HG03175 (cell line): ENCODE results near the gene HLA-DRB1.
"Not testable (repeated sequence)": the region's sequence is repeated elsewhere in the genome, so short reads cannot be mapped to it uniquely, and the experiment has no call there.

ENCODE experiments used
- ATAC-seq: cut with Tn5 transposase; IDR thresholded peaks from one replicate; pipeline ENCODE4 v1.9.1; 2021; ENCODE audit warnings: mild to moderate bottlenecking, moderate library complexity; ENCODE audit not compliant: unreplicated experiment

The HLA-DRB1 gene

DNA sequence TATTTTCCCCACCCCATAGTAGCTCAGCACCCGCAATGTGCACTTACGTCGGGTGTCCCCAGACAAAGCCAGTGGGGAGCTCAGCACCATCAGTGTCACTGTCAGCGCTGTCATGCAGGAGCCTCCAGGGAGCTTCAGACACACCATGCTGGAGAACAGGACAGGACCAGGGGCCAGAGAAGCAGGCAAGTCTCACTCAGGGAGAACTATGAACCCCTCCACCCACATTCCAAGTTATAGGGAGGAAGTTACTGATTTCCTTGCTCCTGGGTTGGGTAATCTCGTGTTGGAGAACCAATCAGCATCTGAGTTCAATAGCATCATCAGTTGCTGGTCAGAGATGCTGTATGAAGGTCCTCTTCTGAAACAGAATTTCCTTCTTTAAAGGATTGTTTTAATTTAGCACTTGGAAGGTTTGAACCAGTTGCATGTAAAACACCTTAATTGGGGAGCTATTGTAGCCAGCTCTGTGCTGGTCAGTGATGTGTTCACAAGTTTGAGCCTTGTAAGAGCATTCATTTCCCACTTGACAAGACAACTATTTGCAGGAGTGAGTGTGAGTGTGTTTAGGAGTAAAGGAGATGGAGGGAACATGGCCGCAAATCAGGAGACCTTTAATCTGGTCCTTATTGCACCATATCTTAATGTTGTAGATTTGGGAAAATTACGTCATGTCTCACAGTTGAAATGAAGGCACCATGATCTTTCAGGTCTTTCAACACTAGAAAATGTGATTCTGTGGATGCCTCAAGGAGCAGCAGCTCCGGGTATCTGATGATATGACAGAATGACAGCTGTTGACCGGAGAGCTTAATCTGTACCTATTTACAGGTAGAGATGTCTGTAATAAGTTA, at the start of gene HLA-DRB1:
Gene HLA-DRB1, minus strand, starts transcription at position 253 of the 854 bp plus-strand sequence. Its CDS starts 106 bp downstream, at position 147.
- ATAC-seq, result peak; percentile 96

DNA sequence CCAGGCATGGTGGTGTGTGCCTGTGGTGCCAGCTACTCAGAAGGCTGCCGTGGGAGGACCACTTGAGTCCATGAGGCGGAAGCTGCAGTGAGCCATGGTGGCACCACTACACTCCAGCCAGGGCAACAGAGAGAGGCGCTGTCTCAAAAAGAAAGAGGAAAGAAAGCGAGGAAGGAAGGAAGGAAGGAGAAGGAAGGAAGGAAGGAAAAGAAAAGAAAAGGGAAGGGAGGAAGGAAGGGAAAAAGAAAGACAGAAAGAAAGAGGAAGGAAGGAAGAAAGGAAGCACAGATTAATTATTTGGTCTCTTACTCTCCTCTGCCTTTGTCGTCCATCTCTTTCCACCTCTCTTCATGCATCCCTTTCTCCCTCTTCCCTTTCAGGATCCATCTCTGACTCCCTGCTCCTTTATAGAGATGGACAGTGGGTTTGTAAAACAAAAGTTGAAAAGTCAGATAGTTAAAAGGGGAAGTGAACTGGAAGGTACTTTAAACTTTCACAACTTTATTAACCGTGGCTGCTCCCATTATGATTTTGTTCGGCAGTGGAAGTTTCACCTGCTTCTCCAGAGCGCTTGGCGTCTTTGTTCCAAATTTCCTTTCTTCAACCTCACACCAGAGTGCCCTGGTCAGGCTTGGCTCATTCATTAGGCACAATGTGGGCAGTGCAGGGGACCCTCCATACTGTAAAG, 49.0 kb upstream of the HLA-DRB1 start:
- no peak for ATAC-seq

DNA sequence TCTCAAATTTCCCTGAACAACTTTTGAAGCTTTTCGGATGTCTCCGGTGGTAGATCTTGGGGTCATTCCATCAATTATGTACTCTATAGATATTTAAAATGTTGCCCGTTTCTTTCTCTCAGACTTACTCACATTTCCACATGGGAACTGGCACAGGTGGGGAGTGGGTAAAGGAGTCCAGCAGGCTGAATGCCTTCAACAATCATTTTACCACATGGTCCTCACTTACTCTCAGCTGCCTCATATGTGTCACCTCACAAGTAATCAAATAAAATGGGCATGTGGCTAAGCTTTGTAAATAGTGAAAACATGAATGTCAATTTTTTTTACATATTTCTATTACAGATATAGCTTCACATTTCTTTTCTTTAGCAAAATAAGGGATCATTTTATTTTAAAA, 48.2 kb upstream of the HLA-DRB1 start:
- no peak for ATAC-seq

DNA sequence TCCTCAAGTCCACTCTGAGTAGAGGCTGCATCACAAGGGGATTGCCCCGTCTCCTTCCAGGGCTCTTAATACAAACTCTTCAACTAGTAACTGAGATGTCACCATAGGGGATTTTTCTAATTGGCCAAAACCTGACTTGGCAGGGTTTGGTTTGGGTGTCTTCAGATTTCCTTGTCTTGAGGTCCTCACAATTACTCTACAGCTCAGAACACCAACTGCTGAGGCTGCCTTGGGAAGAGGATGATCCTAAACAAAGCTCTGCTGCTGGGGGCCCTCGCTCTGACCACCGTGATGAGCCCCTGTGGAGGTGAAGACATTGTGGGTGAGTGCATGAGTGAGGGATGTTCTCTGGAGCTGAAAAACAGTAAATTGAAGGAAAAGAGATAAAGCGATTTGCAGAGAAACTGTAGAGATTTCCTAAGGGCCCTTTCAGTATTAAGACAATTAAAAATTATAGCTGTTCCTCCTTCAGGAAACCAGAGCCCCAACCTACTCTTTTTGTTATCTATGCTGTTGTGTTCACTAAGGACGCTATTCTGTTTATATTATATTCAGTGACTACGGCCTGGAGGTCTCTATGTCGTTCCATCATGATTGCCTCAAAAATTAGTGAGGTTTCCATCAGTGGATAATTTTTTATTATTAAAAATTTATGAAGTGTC, 47.7 kb upstream of the HLA-DRB1 start, which contains the start of gene HLA-DQA1:
Gene HLA-DQA1, plus strand, starts transcription at position 188 of the 662 bp plus-strand sequence. Its CDS starts 53 bp downstream, at position 241.
- ATAC-seq, result peak; percentile 79

DNA sequence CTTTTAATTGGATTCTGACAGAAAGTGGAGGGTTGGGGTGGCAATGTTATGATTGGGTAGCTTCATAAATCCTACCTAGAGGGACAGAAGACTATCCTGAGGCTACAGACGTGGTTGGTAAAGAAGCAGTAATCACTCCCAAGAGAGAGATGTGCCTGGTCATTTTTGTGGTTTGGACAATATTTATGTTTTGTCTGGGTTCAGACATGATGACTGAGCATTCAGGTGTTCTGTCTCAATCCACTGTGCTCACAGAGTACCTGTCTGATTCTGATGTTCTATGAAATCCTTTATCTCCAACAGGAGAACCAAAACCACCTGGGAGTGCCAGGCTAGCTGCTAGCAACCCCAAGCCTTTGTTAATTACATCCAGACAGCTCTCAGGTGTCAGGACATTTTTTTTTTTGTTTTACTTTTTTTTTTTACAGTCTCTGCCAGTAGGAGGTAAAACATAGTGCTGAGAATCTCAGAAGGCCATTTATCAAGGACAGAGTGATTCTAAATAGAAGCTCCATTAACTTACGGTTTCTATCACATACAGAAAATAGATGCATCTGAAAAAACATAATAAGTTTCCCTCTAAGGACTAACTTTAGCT, 46.0 kb upstream of the HLA-DRB1 start:
- ATAC-seq, result no peak

DNA sequence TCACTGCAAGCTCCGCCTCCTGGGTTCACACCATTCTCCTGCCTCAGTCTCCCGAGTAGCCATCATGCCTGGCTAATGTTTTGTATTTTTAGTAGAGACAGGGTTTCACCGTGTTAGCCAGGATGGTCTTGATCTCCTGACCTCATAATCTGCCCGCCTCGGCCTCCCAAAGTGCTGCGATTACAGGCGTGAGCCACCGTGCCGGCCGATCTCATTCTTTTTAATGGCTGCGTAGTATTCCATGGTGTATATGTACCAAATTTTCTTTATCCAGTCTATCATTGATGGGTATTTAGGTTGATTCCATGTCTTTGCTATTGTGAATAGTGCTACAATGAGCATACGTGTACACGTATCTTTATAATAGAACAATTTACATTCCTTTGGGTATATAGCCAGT, 40.1 kb upstream of the HLA-DRB1 start:
- not testable (repeated sequence) for ATAC-seq

DNA sequence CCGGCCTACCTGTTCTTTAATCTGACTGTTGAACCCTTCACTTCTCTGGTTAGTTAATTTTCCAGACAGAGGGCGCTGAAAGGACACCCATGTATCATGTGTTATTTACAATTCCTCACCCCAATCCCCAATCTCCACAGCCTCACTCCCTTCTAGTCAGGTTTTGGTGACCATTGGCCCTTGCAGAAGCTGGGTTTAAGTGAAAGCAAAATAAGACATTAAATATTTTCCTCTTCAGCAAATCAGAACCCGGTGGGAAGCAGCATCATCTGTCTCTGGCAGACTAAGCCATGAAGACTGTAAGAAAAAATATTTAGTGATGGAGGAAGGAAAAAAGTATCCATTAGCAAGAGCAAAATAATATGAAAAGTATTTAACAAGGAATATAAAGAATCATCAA, 38.2 kb upstream of the HLA-DRB1 start:
- peak; percentile 54 for ATAC-seq

DNA sequence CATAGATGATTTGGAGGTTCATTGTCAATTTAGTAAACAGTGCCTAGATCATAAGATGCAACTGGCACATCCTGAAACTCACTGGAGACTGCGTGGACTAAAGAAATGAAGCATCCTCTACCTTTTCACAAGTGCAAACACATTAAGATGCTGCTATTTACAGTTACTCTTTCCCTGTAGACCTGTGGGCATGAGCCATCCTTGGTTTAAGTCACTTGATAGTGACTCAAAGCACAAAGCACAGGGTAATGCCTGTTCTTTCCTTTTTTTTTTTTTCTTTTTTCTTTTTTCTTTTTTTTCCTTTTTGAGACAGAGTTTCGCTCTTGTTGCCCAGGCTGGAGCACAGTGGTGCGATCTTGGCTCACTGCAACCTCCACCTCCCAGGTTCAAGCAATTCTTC, 37.6 kb upstream of the HLA-DRB1 start:
- ATAC-seq, result no peak

DNA sequence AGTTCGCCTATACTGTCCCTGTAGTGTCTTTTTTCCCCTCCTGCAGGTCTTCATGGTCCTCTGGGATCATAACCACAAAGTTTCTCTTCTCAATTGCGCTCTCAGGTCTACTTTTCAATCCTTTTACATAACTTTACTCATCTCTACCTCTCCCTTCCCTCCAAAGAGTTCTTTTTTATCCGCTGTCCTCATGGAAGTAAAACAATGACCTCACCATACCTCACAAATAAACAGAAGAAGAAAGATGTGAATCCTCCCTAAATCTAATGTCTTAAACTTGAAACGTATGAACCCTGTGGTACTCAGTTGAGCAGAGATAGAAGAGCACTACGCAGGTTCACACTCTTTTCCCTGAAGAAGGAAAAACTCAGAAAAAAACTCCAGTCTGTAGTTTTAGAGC, 35.5 kb upstream of the HLA-DRB1 start:
- no peak for ATAC-seq

DNA sequence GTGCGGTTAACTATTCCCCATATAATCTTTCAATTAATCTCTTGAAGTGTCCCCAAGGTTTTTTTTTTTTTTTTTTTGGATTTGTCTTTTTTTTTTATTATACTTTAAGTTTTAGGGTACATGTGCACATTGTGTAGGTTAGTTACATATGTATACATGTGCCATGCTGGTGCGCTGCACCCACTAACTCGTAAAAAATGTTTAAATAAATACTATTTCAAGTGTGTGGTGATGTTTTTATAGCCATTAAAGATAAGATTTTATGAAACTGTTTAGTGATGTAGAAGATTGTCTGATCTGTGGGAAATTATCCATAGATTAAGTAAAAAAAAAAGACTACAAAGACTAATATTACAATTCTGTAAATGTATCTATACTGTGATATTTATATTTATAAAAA, 34.9 kb upstream of the HLA-DRB1 start:
- ATAC-seq, result no peak

DNA sequence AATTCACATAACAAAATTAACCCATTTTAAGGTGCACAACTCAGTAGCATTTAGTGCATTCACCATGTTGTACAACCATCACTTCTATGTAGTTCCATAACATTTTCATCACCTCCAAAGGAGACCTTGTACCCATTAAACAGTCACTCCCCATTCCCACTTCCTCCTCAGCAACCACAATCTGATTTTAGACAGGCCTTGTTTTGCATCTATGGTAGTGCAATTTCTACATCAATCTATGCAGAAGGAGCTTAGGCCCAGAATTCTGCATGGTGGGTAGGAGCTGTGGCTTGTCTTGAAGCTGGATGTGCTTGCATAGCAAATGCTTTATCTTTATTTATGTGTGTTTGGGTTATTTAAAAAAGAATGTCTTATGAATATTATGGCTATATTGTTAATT, 34.0 kb upstream of the HLA-DRB1 start:
- no peak for ATAC-seq

DNA sequence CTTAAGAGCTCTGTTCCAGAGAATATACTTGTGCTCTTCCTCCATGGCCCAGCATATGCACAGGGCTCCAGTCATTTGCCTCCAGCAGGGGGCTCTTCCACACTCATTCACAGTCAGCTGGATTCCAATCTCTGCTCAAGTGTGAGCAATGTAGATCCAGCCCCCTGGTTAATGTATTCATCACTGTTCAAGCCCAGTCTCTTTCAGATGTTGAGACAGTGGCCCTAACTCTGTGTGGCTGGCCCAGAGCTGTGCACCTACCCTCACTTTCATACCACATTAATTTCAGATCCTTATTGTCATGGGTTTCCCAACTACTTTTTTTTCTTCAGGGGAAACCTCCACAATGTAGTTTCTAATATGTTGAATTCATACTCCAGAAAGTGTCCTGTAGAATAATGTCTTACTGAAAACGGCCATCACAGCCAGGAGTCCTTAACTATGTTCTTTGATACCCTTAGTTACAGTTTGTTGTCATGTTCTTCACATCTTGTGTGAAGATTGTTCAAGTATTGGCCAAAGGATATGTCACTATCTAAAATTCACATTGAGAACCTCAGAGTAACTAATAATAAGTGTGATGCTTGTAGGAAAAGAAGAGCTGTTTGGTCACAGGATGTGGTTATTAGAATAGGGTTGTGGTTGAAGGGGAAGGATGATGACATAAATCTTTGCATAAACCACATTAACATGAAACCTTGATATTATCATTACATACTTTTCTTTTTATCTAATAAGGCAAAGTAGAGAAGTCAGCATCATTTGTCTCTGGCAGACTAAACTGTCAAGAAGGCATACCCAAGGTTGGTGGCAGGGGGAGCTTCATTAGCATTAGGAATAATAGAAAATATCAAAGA, 33.1 kb upstream of the HLA-DRB1 start:
- peak; percentile 72 for ATAC-seq

DNA sequence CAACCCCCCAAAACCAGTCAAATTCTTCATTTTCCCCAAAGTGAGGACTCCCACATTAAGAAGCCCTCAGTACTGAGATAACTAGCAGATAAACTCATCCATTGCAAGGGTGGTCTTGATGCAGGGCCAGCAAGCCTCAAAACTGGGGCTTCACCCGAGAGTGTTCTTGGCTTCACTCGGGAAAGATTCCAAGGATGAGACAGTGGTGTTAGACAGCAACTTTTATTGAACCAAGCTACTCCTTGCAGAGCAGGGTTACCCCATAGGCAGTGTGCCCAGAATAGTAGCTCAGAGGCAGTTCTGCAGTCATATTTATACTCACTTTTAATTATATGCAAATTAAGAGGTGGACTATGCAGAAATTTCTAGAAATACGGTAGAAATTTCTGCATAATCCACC, 31.7 kb upstream of the HLA-DRB1 start:
- no peak for ATAC-seq

DNA sequence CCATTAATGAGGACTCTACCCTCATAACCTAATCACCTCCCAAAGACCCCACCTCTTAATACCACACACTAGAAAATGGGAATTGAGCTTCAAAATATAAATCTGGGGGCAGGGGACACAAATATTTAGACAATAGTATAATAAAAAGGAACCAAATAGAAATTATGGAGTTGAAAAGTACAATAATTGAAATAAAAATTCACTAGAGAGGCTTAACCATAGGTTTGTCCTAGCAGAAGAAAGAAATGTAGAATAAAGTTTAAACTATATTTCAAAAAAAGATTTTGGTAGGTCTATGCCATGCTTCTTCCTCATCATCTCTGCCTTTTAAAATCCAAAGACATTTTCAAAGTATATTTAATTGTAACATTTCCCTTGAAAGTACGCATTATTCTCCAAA, 28.1 kb upstream of the HLA-DRB1 start:
- no peak for ATAC-seq

DNA sequence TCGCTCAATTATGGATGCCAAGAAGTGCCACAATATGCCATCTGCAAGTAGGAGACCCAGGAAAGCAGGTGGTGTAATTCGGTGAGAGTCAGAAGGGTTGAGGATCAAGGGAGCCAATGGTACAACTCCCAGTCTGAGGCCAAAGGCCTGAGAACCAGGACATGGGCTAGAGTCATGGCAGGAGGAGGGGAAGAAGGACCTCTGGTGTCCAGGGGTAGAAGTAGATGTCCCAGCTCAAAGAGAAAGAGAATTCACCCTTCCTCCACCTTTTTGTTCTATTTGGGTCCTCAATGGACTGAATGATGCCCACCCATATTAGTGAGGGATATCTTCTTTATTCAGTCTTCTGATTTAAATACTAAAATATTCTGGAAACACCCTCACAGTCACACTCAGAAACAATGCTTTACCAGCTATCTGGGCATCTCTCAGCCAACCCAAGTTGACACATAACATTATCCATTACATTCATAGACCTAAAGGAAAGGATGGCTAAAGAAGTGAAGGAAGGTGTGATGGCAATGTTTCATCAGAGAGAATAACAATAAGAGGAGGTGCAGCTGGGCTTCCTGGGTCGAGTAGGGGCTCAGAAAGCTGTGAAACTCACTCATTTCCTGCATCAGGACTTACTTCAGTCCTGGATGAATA, 26.4 kb upstream of the HLA-DRB1 start:
- ATAC-seq, result no peak

DNA sequence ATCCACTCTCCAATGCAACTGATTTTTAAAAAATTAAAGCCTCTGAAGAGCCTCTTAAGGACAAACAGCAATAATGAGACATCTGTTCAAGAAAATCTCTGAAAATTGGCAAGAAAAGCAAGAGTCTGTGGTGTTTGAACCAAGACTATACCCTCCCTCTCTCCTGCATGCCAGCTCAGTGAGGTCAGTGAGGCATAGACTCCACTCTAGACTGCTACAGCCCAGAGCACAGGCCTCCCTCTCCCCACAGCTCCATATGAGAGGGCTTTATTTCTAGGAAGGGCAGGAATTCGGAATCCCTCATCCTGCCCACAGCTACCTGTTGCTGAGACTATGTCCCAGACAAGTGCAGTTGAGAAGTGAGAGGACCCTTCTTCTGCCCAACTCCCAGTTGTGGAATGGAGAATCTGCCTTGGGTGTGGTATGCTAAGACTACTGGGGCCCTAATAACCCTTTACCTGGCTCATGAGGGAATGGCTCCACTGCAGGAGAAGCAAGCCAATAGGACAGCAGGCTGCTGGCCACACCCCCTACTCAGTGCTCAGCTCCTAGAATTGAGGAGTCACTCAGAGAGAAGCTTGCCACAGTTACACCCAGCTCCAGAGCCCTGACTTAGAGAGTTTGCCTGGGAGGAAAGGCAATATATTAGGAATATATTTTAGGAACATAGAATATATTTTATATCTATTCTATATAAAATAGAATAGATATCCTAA, 24.9 kb upstream of the HLA-DRB1 start:
- ATAC-seq, result no peak

DNA sequence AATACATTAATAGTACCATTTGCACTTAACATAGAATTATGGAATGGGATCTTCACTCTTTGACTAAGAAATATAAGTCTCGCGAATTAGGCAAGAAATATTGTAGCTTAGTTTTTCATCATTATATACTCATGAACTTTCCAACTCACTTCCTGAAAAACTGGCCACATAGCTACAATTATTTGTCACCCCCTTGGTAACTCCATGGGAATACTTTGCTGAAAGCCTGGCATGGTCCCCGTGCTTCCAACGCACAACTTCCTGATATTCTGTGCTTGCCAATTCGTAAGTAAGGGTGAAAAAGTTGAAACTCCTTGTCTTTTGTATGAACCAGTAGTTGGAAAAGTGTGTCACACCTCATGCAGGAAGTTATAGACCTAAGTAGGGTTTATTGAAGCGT, 23.8 kb upstream of the HLA-DRB1 start:
- no peak for ATAC-seq

DNA sequence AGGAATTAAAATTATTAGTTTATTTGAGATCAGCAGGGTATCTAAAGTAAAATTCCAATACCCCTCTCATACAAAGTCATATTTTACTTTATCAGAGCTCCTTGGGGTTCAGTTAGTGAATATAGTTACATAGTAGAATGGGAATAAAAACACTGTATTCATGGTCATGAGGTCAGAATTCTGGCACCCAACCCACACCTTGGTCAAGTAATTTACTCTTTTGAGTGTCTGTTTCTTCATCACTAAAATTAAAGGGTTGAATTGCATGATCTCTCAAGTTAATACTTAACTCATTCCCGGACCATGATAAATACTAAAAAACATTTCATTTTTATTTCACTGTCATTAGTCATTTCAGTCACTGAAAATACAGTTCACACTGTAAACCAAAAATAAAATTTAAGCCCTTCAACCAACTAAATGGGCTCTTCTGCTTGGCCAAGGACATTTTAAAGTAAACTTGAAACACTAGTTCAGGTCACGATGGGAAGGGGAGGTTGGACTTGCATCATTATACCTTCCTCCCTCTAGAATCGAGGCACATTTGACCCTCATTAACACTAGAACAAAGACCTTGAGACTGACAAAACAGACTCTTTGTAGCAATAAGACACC, 21.1 kb upstream of the HLA-DRB1 start:
- no peak for ATAC-seq
